Esophagus muscularis mucosa (tissue), 4 donors: Measurements from ENCODE around the gene CYP4F22. TPM values are rescaled to one million over a fixed set of nuclear protein-coding genes. Genes with fewer than 3 reads are reported as not detected.

Experiments
- DNase-seq: peaks from one replicate; pipeline ENCODE4 v3.0.0-alpha.2; 2017; ENCODE audit errors: extremely low spot score
- H3K27ac ChIP-seq, 4 donors: fragments of 200-600 bp; sonication (generic); replicated peaks in 1 of 4; 1 replicate in 3 of 4; 2 replicates in 1 of 4; pipeline ENCODE4 v1.5.1; 2016 to 2019; ENCODE audit warnings: mild to moderate bottlenecking in 1 of 4
- H3K27me3 ChIP-seq, 4 donors: fragments of 200-600 bp; sonication (generic); one replicate each; pipeline versions ENCODE4 v1.5.1 to v1.6.0; 2016 to 2019
- H3K36me3 ChIP-seq, 4 donors: fragments of 200-600 bp; sonication (generic); one replicate each; pipeline ENCODE4 v1.5.1; 2016 to 2019
- H3K4me1 ChIP-seq, 4 donors: fragments of 200-600 bp; sonication (generic); one replicate each; pipeline ENCODE4 v1.5.1; 2016 to 2019
- H3K4me3 ChIP-seq, 4 donors: fragments of 200-600 bp; sonication (generic); 1 replicate in 2 of 4; 2 replicates in 2 of 4; pipeline ENCODE4 v1.5.1; 2016 to 2019; ENCODE audit warnings: mild to moderate bottlenecking in 4 of 4, moderate library complexity in 1 of 4
- H3K9me3 ChIP-seq, 4 donors: fragments of 200-600 bp; sonication (generic); 1 replicate in 3 of 4; 2 replicates in 1 of 4; pipeline ENCODE4 v1.5.1; 2016 to 2019
- EP300 ChIP-seq: sonication (generic); formaldehyde crosslinking; IDR thresholded peaks from one replicate; pipeline ENCODE4 v1.6.1; 2017; ENCODE audit warnings: antibody characterized with exemption
- POLR2A ChIP-seq: fragments of 450-650 bp; IDR thresholded peaks from one replicate; pipeline ENCODE4 v1.6.1; 2017; ENCODE audit warnings: antibody characterized with exemption, moderate library complexity, mild to moderate bottlenecking, low read depth
- POLR2AphosphoS5 ChIP-seq, 2 donors: sonication (generic); formaldehyde crosslinking; IDR thresholded peaks; one replicate each; pipeline ENCODE4 v1.6.1; 2017; ENCODE audit warnings: antibody characterized with exemption in 2 of 2
- WGBS: methylation state at CpG from one replicate; pipeline ENCODE4 v1.1.5; 2018; 5-methylcytosine and 5-hydroxymethylcytosine counted together
- intact Hi-C: fragments of 100-400 bp; cut with DNase I; formaldehyde crosslinking; loops from one replicate; pipeline ENCODE4 v1.15.1; 2023
- total RNA-seq, 4 donors: library from RNA; depleted of rRNA; stranded (reverse); fragments of >200 nt; gene quantifications; one replicate each; pipeline versions ENCODE4 v1.1.0 to v1.2.1, GENCODE V29; 2016
- TF ChIP-seq, protein P1 (sequence below), 3 experiments: fragments of 200-600 bp in 2 of 3; fragments of 450-650 bp in 1 of 3; sonication (generic) in 2 of 3; IDR thresholded peaks; one replicate each; pipeline ENCODE4 v1.5.1; 2017 to 2019; ENCODE audit warnings: antibody characterized with exemption in 3 of 3, mild to moderate bottlenecking in 2 of 3, moderate library complexity in 1 of 3

Gene CYP4F22
- total RNA-seq, 4 donors from 2014 or later, result not detected

GRCh38 chr19:15495151-15495550 is 13.2 kb upstream of the CYP4F22 start:
- 96% methylated on average over 1 of the region's 1 CpG for WGBS
- Histone ChIP-seq H3K36me3 (no peaks in the 10 kb centered on the region), H3K4me1 (no peaks in the 10 kb centered on the region), H3K4me3 (no peak overlapping the region), H3K27me3 (peaks cover 0 to 13% (median 0%) of the 10 kb centered on the region in 4 donors), H3K27ac (no peak overlapping the region), H3K9me3 (no peaks in the 10 kb centered on the region)
- intact Hi-C loops, result no loop called here
- TF ChIP-seq, protein P1, sequence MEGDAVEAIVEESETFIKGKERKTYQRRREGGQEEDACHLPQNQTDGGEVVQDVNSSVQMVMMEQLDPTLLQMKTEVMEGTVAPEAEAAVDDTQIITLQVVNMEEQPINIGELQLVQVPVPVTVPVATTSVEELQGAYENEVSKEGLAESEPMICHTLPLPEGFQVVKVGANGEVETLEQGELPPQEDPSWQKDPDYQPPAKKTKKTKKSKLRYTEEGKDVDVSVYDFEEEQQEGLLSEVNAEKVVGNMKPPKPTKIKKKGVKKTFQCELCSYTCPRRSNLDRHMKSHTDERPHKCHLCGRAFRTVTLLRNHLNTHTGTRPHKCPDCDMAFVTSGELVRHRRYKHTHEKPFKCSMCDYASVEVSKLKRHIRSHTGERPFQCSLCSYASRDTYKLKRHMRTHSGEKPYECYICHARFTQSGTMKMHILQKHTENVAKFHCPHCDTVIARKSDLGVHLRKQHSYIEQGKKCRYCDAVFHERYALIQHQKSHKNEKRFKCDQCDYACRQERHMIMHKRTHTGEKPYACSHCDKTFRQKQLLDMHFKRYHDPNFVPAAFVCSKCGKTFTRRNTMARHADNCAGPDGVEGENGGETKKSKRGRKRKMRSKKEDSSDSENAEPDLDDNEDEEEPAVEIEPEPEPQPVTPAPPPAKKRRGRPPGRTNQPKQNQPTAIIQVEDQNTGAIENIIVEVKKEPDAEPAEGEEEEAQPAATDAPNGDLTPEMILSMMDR (IDR thresholded peaks at IDR 0.05), result no peak
- no peak for TF ChIP-seq EP300
- TF ChIP-seq POLR2AphosphoS5 (IDR thresholded peaks at IDR 0.05), result no peak
- no peak for TF ChIP-seq POLR2A
- DNase-seq, result no peak

DNA sequence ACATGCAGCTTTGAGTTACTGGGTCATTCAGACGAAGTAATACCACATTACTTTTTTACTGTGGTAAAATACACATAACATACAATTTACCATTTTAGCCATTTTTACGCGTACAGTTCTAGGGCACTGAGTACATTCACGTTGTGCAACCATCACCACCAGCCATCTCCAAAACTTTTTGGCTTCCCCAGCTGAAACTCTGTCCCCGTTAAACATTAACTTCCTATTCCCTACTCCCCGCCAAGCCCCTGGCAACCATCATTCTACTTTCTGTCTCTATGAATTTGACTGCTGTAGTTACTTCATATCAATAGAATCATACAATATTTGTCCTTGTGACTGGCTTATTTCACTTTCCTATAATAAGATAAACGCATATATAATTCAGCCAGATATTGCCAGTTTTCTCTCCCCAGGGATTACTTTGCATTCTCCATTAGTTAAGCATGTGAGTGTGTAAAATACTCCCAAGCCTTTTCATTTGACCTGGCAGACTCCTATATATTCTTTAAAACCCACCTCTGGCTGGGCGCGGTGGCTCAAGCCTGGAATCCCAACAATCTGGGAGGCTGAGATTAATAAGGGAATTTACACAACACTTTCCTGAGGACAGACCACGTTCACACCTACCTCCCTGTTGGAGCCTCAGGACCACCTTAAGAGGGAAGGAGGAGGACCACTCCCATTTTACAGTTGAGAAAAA is 10.0 kb upstream of the CYP4F22 start:
- intact Hi-C loops, result no loop called here
- H3K27me3 ChIP-seq, result peaks cover 0 to 31% (median 0%) of the 10 kb centered on the region in 4 donors
- TF ChIP-seq EP300 (no peak), POLR2AphosphoS5 (IDR thresholded peaks at IDR 0.05) (no peak), POLR2A (no peak)
- TF ChIP-seq, protein P1 (IDR thresholded peaks at IDR 0.05), result no peak
- WGBS, result 71% methylated on average over 10 of the region's 10 CpGs
- H3K9me3 ChIP-seq, result no peaks in the 10 kb centered on the region
- no peaks in the 10 kb centered on the region for H3K4me1 ChIP-seq
- H3K36me3 ChIP-seq, result no peaks in the 10 kb centered on the region
- H3K27ac ChIP-seq, result no peak overlapping the region
- no peak overlapping the region for H3K4me3 ChIP-seq
- no peak for DNase-seq

DNA sequence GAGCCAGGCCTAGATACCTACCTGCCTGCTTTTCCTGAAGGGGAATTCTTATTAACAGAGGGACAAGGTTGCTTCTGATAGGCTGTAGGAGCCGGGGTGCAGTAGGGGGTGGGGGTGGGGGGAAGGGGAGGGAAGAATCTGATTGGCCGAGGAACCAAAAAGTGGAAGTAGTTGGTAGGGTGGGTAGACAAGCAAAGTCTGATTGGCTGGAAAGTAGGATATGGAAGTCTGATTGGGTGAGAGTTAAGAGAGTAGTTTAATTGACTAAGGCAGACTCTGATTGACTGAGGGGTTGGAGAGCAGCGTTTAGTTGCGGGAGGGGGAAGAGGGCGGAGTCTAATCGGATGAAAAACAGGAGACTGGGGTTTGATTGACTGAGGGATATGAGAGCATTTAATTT is 9.4 kb upstream of the CYP4F22 start:
- Histone ChIP-seq H3K27me3 (peaks cover 0 to 34% (median 0%) of the 10 kb centered on the region in 4 donors), H3K36me3 (no peaks in the 10 kb centered on the region), H3K9me3 (no peaks in the 10 kb centered on the region), H3K4me1 (no peaks in the 10 kb centered on the region), H3K27ac (no peak overlapping the region), H3K4me3 (no peak overlapping the region)
- no peak for DNase-seq
- WGBS, result 52% methylated on average over 6 of the region's 6 CpGs
- TF ChIP-seq EP300 (no peak), POLR2A (no peak), POLR2AphosphoS5 (IDR thresholded peaks at IDR 0.05) (no peak)
- TF ChIP-seq, protein P1 (IDR thresholded peaks at IDR 0.05), result no peak
- intact Hi-C loops, result no loop called here

DNA sequence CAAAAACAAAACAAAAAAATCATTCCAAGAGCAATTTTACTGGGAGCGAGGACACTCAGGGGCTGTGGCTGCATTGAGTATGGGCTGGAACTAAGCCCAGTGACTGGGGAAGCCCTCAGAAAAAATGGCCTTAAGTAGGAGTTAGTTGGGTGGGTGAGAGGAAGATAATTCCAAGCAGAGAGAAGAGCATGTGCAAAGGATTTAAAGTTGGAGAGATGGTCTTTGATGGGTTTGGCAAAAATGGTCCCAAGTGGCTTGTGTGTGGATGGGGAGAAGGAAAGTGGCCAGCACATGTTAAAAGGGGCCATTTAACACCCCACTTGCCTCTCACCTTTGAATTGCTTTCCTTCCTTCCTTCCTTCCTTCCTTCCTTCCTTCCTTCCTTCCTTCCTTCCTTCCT is 6.7 kb upstream of the CYP4F22 start:
- H3K4me3 ChIP-seq, result no peak overlapping the region
- no peak for DNase-seq
- peaks cover 0 to 4% (median 0%) of the 10 kb centered on the region in 4 donors for H3K9me3 ChIP-seq
- 48% methylated on average over 1 of the region's 1 CpG for WGBS
- peaks cover 0 to 61% (median under 1%) of the 10 kb centered on the region in 4 donors for H3K27me3 ChIP-seq
- intact Hi-C loops, result no loop called here
- no peaks in the 10 kb centered on the region for H3K36me3 ChIP-seq
- TF ChIP-seq, protein P1 (IDR thresholded peaks at IDR 0.05), result no peak
- TF ChIP-seq EP300 (no peak), POLR2AphosphoS5 (IDR thresholded peaks at IDR 0.05) (no peak), POLR2A (no peak)
- no peak overlapping the region for H3K27ac ChIP-seq
- no peaks in the 10 kb centered on the region for H3K4me1 ChIP-seq

GRCh38 chr19:15502264-15502663 is 6.1 kb upstream of the CYP4F22 start:
- intact Hi-C loops, result no loop called here
- Histone ChIP-seq H3K36me3 (no peaks in the 10 kb centered on the region), H3K27ac (no peak overlapping the region), H3K9me3 (peaks cover 0 to 4% (median 0%) of the 10 kb centered on the region in 4 donors), H3K4me3 (no peak overlapping the region), H3K27me3 (peaks cover 0 to 67% (median 1%) of the 10 kb centered on the region in 4 donors), H3K4me1 (no peaks in the 10 kb centered on the region)
- TF ChIP-seq, protein P1 (IDR thresholded peaks at IDR 0.05), result no peak
- no peak for TF ChIP-seq POLR2A
- no peak for TF ChIP-seq EP300
- TF ChIP-seq POLR2AphosphoS5 (IDR thresholded peaks at IDR 0.05), result no peak
- 57% methylated on average over 1 of the region's 1 CpG for WGBS
- no peak for DNase-seq
